ENCODE results near the gene JPH3. TPM values are rescaled to one million over a fixed set of nuclear protein-coding genes. Genes with fewer than 3 reads are reported as not detected.

JPH3 gene
- total RNA-seq, 1 experiment from 2014 or later = 39.0 TPM

DNA sequence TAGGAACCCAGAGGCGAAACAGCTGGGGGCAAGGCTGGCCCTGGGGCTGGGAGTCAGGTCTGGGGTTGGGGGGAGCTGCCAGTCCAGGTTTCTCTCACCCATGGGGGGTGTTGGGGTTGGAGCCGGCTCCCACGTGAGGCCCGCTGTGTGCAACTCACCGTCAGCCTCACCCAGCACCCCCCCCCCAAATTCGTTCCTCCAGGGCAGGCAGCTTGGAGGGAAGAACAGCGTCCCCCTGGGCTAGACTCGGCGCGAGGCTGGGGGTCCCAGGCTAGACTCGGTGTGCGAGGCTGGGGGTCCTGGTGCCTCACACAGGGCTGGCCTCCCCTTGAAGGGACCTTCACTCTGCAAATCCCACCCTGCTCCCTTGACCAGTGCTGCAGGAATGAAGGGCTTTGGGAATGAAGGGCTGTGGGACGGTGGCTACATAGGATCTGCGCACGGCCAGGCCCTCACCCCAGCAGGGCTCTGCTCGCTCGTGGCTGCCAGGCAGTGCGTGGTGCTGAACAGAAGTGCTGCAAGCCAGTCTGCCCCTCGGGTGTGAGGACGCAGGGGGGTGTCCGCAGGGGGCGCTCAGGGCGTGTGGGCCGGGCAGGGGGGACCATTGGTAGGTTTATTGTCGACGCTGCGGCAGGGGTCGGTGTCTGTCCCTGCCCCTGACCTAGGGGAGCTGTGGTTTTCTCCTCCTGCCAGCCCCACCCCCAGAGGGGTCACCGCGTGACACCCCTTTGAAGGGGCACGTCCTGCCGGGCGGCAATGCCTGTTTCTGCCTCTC is 88.8 kb downstream of the JPH3 start (continued):
- TF ChIP-seq TEAD4 (CRISPR knock-in tag; IDR thresholded peaks at IDR 0.05) (no peak), ZNF396 (CRISPR knock-in tag; IDR thresholded peaks at IDR 0.05; ENCODE audit: borderline replicate concordance) (no peak), CBFB (CRISPR knock-in tag; IDR thresholded peaks at IDR 0.05; ENCODE audit: low read depth) (no peak)

- ChIA-PET POLR2A (no interaction called here), CTCF (interaction anchor here (1.0 to 2.7 kb wide), 2 partner anchors 11 to 12 kb away, joined by 4 to 13 read pairs; no protein-coding TSS in a partner anchor)
- Mint-ChIP-seq H3K4me1 (no peaks in the 10 kb centered on the region), H3K9me3 (no peaks in the 10 kb centered on the region), H3K36me3 (peaks cover 9% of the 10 kb centered on the region), H3K4me3 (no peak overlapping the region), H3K27ac (no peak overlapping the region), H3K27me3 (ENCODE audit: low read depth) (no peaks in the 10 kb centered on the region)
- no peak for DNase-seq (ENCODE audit: low spot score)
- TF ChIP-seq NFATC4 (CRISPR knock-in tag; IDR thresholded peaks at IDR 0.05) (no peak), SMAD4 (CRISPR knock-in tag; IDR thresholded peaks at IDR 0.05) (no peak), CBFB (CRISPR knock-in tag; IDR thresholded peaks at IDR 0.05; ENCODE audit: low read depth) (no peak), RORB (CRISPR knock-in tag; IDR thresholded peaks at IDR 0.05) (no peak), ZNF423 (CRISPR knock-in tag; IDR thresholded peaks at IDR 0.05) (no peak), ZNF138 (CRISPR knock-in tag; conservative IDR thresholded peaks at IDR 0.05) (no peak), GABPB1 (CRISPR knock-in tag; IDR thresholded peaks at IDR 0.05) (no peak), JUN (CRISPR knock-in tag; IDR thresholded peaks at IDR 0.05) (no peak), FOXJ3 (CRISPR knock-in tag; IDR thresholded peaks at IDR 0.05; ENCODE audit: borderline replicate concordance) (no peak), FOXP1 (CRISPR knock-in tag; IDR thresholded peaks at IDR 0.05; ENCODE audit: borderline replicate concordance) (no peak), MXD4 (CRISPR knock-in tag; IDR thresholded peaks at IDR 0.05; ENCODE audit: borderline replicate concordance) (no peak), ZSCAN18 (CRISPR knock-in tag; IDR thresholded peaks at IDR 0.05) (no peak)
- TF ChIP-seq, protein P1, sequence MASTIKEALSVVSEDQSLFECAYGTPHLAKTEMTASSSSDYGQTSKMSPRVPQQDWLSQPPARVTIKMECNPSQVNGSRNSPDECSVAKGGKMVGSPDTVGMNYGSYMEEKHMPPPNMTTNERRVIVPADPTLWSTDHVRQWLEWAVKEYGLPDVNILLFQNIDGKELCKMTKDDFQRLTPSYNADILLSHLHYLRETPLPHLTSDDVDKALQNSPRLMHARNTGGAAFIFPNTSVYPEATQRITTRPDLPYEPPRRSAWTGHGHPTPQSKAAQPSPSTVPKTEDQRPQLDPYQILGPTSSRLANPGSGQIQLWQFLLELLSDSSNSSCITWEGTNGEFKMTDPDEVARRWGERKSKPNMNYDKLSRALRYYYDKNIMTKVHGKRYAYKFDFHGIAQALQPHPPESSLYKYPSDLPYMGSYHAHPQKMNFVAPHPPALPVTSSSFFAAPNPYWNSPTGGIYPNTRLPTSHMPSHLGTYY (CRISPR knock-in tag; IDR thresholded peaks at IDR 0.05) = no peak
- TF ChIP-seq, protein P2, sequence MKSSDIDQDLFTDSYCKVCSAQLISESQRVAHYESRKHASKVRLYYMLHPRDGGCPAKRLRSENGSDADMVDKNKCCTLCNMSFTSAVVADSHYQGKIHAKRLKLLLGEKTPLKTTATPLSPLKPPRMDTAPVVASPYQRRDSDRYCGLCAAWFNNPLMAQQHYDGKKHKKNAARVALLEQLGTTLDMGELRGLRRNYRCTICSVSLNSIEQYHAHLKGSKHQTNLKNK (CRISPR knock-in tag; IDR thresholded peaks at IDR 0.05) = no peak
- TF ChIP-seq, protein P3, sequence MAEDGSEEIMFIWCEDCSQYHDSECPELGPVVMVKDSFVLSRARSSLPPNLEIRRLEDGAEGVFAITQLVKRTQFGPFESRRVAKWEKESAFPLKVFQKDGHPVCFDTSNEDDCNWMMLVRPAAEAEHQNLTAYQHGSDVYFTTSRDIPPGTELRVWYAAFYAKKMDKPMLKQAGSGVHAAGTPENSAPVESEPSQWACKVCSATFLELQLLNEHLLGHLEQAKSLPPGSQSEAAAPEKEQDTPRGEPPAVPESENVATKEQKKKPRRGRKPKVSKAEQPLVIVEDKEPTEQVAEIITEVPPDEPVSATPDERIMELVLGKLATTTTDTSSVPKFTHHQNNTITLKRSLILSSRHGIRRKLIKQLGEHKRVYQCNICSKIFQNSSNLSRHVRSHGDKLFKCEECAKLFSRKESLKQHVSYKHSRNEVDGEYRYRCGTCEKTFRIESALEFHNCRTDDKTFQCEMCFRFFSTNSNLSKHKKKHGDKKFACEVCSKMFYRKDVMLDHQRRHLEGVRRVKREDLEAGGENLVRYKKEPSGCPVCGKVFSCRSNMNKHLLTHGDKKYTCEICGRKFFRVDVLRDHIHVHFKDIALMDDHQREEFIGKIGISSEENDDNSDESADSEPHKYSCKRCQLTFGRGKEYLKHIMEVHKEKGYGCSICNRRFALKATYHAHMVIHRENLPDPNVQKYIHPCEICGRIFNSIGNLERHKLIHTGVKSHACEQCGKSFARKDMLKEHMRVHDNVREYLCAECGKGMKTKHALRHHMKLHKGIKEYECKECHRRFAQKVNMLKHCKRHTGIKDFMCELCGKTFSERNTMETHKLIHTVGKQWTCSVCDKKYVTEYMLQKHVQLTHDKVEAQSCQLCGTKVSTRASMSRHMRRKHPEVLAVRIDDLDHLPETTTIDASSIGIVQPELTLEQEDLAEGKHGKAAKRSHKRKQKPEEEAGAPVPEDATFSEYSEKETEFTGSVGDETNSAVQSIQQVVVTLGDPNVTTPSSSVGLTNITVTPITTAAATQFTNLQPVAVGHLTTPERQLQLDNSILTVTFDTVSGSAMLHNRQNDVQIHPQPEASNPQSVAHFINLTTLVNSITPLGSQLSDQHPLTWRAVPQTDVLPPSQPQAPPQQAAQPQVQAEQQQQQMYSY (CRISPR knock-in tag; IDR thresholded peaks at IDR 0.05) = no peak
- ATAC-seq = no peak
These were observed 89.4 kb downstream of the JPH3 start for GRCh38 chr16:87691686-87692079.

- ChIA-PET POLR2A (no interaction called here), CTCF (interaction anchor here (1.0 to 2.7 kb wide), 4 partner anchors 11 to 121 kb away, joined by 3 to 13 read pairs (median 4); no protein-coding TSS in a partner anchor)
- no peak for DNase-seq (ENCODE audit: low spot score)
- TF ChIP-seq ZNF423 (CRISPR knock-in tag; IDR thresholded peaks at IDR 0.05) (no peak), ZNF219 (CRISPR knock-in tag; IDR thresholded peaks at IDR 0.05; ENCODE audit: borderline replicate concordance) (no peak)
- H3K27me3 Mint-ChIP-seq (ENCODE audit: low read depth) = no peaks in the 10 kb centered on the region
- H3K36me3 Mint-ChIP-seq = peaks cover 11% of the 10 kb centered on the region
- no peak overlapping the region for H3K27ac Mint-ChIP-seq
- H3K4me1 Mint-ChIP-seq = no peaks in the 10 kb centered on the region
- no peak for ATAC-seq
- no peak overlapping the region for H3K4me3 Mint-ChIP-seq
- no peaks in the 10 kb centered on the region for H3K9me3 Mint-ChIP-seq
These were observed 89.9 kb downstream of the JPH3 start for GRCh38 chr16:87692176-87692575.
